Smooth muscle cell (in vitro differentiated cells): ENCODE data around the gene CLC. TPM values are rescaled to one million over a fixed set of nuclear protein-coding genes. Genes with fewer than 3 reads are reported as not detected.

Experiments
- DNase-seq: peaks from one replicate; lab custom pipeline; 2025; ENCODE audit not compliant: unreplicated experiment; lab: John Stamatoyannopoulos, UW
- H2AFZ ChIP-seq: fragments of 200-600 bp; sonication (generic); 2 replicates; pipeline ENCODE4 v1.6.0; 2016; ENCODE audit warnings: antibody characterized with exemption, low read depth, mild to moderate bottlenecking
- H3F3A ChIP-seq: fragments of 200-600 bp; sonication (generic); 2 replicates; pipeline ENCODE4 v1.6.0; 2017; ENCODE audit warnings: antibody characterized with exemption, low read depth
- H3K27ac ChIP-seq: fragments of 200-600 bp; sonication (generic); 2 replicates; pipeline ENCODE4 v1.5.1; 2016; ENCODE audit warnings: low read depth, mild to moderate bottlenecking
- H3K27me3 ChIP-seq: fragments of 200-600 bp; sonication (generic); 2 replicates; pipeline ENCODE4 v1.6.1; 2016; ENCODE audit warnings: low read depth, mild to moderate bottlenecking
- H3K36me3 ChIP-seq: fragments of 200-600 bp; sonication (generic); 2 replicates; pipeline ENCODE4 v1.5.1; 2016; ENCODE audit warnings: low read depth
- H3K4me1 ChIP-seq: fragments of 200-600 bp; sonication (generic); 2 replicates; pipeline ENCODE4 v1.5.1; 2016; ENCODE audit warnings: low read depth
- H3K4me2 ChIP-seq: fragments of 200-600 bp; sonication (generic); 2 replicates; pipeline ENCODE4 v1.6.0; 2016; ENCODE audit warnings: mild to moderate bottlenecking
- H3K4me3 ChIP-seq: fragments of 200-600 bp; sonication (generic); 2 replicates; pipeline ENCODE4 v1.5.1; 2016; ENCODE audit warnings: mild to moderate bottlenecking
- H3K79me2 ChIP-seq: fragments of 200-600 bp; sonication (generic); 2 replicates; pipeline ENCODE4 v1.6.0; 2016; ENCODE audit warnings: low read depth, mild to moderate bottlenecking
- H3K9ac ChIP-seq: fragments of 200-600 bp; sonication (generic); 2 replicates; pipeline ENCODE4 v1.6.0; 2016; ENCODE audit warnings: low read depth
- H3K9me3 ChIP-seq: fragments of 200-600 bp; sonication (generic); replicated peaks from 2 replicates; pipeline ENCODE4 v1.5.1; 2016; ENCODE audit warnings: low read depth
- H4K20me1 ChIP-seq: fragments of 200-600 bp; sonication (generic); 2 replicates; pipeline ENCODE4 v1.6.0; 2016; ENCODE audit warnings: low read depth
- CTCF ChIP-seq: fragments of 200-600 bp; sonication (generic); IDR thresholded peaks from 2 replicates; pipeline ENCODE4 v1.5.1; 2017; ENCODE audit warnings: borderline replicate concordance, mild to moderate bottlenecking, antibody characterized with exemption; ENCODE audit not compliant: insufficient read depth, poor library complexity, severe bottlenecking
- WGBS: methylation state at CpG from one replicate; pipeline ENCODE4 v1.1.7; 2016; ENCODE audit warnings: low lambda C conversion rate; 5-methylcytosine and 5-hydroxymethylcytosine counted together
- polyA plus RNA-seq: library from polyadenylated mRNA; unstranded; fragments of >200 nt; fragmentation: Nextera tagmentation; extraction: Ambion mirVana; gene quantifications from 2 replicates; pipeline ENCODE4 v1.2.1, GENCODE V29; 2016
- total RNA-seq: library from RNA; depleted of rRNA; stranded (reverse); fragments of >200 nt; gene quantifications from 2 replicates; pipeline ENCODE4 v1.2.3, GENCODE V29; 2014

The CLC gene
- total and polyA plus RNA-seq, 2 experiments from 2014 or later, result not detected

DNA sequence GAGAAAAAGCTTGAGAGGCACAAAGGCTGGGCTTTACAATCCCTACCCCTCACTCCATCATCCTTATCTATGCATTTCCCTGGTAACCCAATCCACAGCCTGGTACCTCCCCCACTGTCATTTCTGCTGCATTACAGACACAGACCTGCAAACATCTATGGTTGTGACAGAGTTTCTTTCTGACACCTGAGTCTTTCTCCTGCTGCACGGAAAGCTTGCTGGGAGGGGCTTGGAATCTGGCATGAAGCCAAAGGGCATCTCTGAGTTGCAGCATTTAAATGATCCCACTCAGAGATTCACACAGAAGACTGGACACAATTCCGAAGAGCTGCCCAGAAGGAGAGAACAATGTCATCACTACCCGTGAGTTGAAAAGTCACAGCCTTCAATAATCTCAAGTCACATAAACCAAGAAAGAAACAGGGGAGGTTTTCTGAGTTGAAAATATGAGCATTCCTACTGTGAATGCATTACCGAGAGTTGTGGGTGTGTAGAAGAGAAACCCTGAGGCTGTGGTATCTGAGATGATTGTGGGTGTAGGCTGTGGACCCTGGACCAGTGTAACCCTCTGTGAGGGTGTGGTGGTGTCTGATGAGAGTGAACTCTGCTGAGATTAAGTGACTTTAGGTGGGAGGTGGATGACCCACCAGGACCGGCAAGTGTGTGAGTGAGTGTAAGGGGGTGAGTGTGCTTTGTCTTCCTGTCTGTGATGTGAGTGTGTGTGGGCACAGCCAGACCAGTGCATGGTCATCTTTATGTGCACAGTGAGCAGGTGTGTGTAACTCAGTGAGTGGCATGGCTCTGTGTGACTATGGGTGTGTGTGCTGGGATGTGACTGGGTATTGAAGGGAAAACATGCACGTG is 33.4 kb downstream of the CLC start, which contains the start of gene LGALS14:
TSS of gene LGALS14 (plus strand) at position 301 of the 864 bp plus-strand sequence. CDS start at position 349, 48 bp downstream.
- H3K9ac ChIP-seq, result no peak within 1 kb of the TSS
- 73% methylated on average over 6 of the region's 6 CpGs for WGBS
- no peak within 1 kb of the TSS for H2AFZ ChIP-seq
- H3K79me2 ChIP-seq, result no peaks in the 10 kb centered on the region
- H4K20me1 ChIP-seq, result no peaks in the 10 kb centered on the region
- no peak for DNase-seq
- no peaks in the 10 kb centered on the region for H3F3A ChIP-seq
- no peaks in the 10 kb centered on the region for H3K4me1 ChIP-seq
- H3K36me3 ChIP-seq, result no peaks in the 10 kb centered on the region
- TF ChIP-seq CTCF, result no peak
- H3K27ac ChIP-seq, result no peak within 1 kb of the TSS
- no peak within 1 kb of the TSS for H3K4me3 ChIP-seq
- no peaks in the 10 kb centered on the region for H3K9me3 ChIP-seq
- H3K27me3 ChIP-seq, result no peaks in the 10 kb centered on the region
- no peak within 1 kb of the TSS for H3K4me2 ChIP-seq

DNA sequence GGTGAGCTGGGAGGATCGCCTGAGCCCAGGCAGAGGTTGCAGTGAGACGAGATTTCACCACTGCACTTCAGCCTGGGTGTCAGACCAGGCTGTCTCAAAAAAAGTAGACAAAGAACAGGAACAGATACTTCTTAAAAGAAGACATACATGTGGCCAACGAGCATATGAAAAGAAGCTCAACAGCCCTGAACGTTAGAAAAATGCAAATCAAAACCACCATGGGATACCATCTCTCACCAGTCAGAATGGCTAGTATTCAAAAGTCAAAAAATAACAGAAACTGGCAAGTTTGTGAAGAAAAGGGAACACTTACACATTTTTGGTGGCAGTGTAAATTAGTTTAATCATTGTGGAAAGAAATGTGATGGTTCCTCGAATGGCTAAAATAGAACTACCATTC is 36.5 kb downstream of the CLC start:
- Histone ChIP-seq H2AFZ (no peak overlapping the region), H4K20me1 (no peaks in the 10 kb centered on the region), H3F3A (no peaks in the 10 kb centered on the region), H3K9ac (no peak overlapping the region), H3K4me1 (no peaks in the 10 kb centered on the region), H3K79me2 (no peaks in the 10 kb centered on the region), H3K36me3 (no peaks in the 10 kb centered on the region), H3K9me3 (no peaks in the 10 kb centered on the region), H3K27me3 (no peaks in the 10 kb centered on the region), H3K4me2 (no peak overlapping the region), H3K27ac (no peak overlapping the region), H3K4me3 (no peak overlapping the region)
- TF ChIP-seq CTCF, result no peak
- no peak for DNase-seq
- 76% methylated on average over 5 of the region's 5 CpGs for WGBS

GRCh38 chr19:39698535-39698934 is 39.3 kb downstream of the CLC start:
- no peaks in the 10 kb centered on the region for H3F3A ChIP-seq
- no peak overlapping the region for H3K4me3 ChIP-seq
- H3K9ac ChIP-seq, result no peak overlapping the region
- no peaks in the 10 kb centered on the region for H3K9me3 ChIP-seq
- no peaks in the 10 kb centered on the region for H3K79me2 ChIP-seq
- no peak overlapping the region for H3K27ac ChIP-seq
- no peak overlapping the region for H3K4me2 ChIP-seq
- no peaks in the 10 kb centered on the region for H3K36me3 ChIP-seq
- H4K20me1 ChIP-seq, result no peaks in the 10 kb centered on the region
- no peak for DNase-seq
- no peaks in the 10 kb centered on the region for H3K27me3 ChIP-seq
- no peak for TF ChIP-seq CTCF
- H2AFZ ChIP-seq, result no peak overlapping the region
- no peaks in the 10 kb centered on the region for H3K4me1 ChIP-seq

DNA sequence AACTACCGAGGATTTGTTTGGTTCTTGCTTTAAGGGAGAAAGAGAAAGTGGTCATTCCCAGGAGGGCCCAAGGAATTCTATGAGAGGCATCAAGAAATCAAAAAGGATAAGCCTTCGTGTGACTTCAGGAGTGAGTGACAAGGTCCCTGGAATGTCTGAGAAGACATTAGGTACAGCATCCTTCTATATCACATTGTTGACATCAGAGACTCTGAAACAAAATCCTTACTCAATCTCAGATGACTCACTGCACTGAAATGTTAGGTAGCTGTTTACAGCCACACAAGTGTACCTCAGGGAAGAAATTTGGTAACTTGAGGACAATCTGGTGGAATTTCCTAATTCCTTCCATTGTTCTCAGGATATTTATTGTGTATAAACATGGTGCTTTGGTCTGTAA is 41.4 kb downstream of the CLC start:
- Histone ChIP-seq H3K4me3 (no peak overlapping the region), H3K9ac (no peak overlapping the region), H3K9me3 (no peaks in the 10 kb centered on the region), H3K4me1 (no peaks in the 10 kb centered on the region), H3K27me3 (no peaks in the 10 kb centered on the region), H3F3A (no peaks in the 10 kb centered on the region), H3K27ac (no peak overlapping the region), H3K79me2 (no peaks in the 10 kb centered on the region), H3K36me3 (no peaks in the 10 kb centered on the region), H3K4me2 (no peak overlapping the region), H4K20me1 (no peaks in the 10 kb centered on the region), H2AFZ (no peak overlapping the region)
- WGBS, result 58% methylated on average over 2 of the region's 2 CpGs
- DNase-seq, result no peak
- no peak for TF ChIP-seq CTCF
